HG02852 (cell line): ENCODE measurements around the gene PRR5L.
"Not testable (repeated sequence)": the region's sequence is repeated elsewhere in the genome, so short reads cannot be mapped to it uniquely, and the experiment has no call there.

Experiments
- ATAC-seq: cut with Tn5 transposase; IDR thresholded peaks from one replicate; pipeline ENCODE4 v1.9.1; 2021; ENCODE audit warnings: mild to moderate bottlenecking, moderate library complexity; ENCODE audit not compliant: unreplicated experiment

PRR5L gene

GRCh38 chr11:36280531-36280930 lies 15.6 kb upstream of the PRR5L start:
- ATAC-seq, result no peak

- no peak for ATAC-seq
Observed at GRCh38 chr11:36281850-36282249, 14.2 kb upstream of the PRR5L start.

GRCh38 chr11:36282926-36283325 lies 13.2 kb upstream of the PRR5L start:
- ATAC-seq, result no peak

- no peak for ATAC-seq
Observed at GRCh38 chr11:36288442-36289225, 7.5 kb upstream of the PRR5L start.

GRCh38 chr11:36289226-36289852 lies 6.7 kb upstream of the PRR5L start, which contains the start of gene COMMD9:
Gene COMMD9 (minus strand): TSS chr11:36289424. CDS start chr11:36289412, 12 bp downstream.
- ATAC-seq, result peak; percentile 99

- ATAC-seq, result no peak
Observed at GRCh38 chr11:36292311-36292722, 3.8 kb upstream of the PRR5L start.

- ATAC-seq, result no peak
Observed at GRCh38 chr11:36296884-36297543, 926 bp downstream of the PRR5L start.

- ATAC-seq, result no peak
Observed at GRCh38 chr11:36300650-36301049, 4.6 kb downstream of the PRR5L start.

GRCh38 chr11:36304351-36304750 lies 8.3 kb downstream of the PRR5L start:
- no peak for ATAC-seq

- ATAC-seq, result no peak
Observed at GRCh38 chr11:36305047-36305446, 9.0 kb downstream of the PRR5L start.

GRCh38 chr11:36306888-36307287 lies 10.8 kb downstream of the PRR5L start:
- ATAC-seq, result no peak

- ATAC-seq, result no peak
Observed at GRCh38 chr11:36308577-36308976, 12.5 kb downstream of the PRR5L start.

GRCh38 chr11:36309779-36310178 lies 13.7 kb downstream of the PRR5L start:
- ATAC-seq, result no peak

- no peak for ATAC-seq
Observed at GRCh38 chr11:36311926-36312595, 16.0 kb downstream of the PRR5L start.

GRCh38 chr11:36312611-36313472 lies 16.8 kb downstream of the PRR5L start:
- no peak for ATAC-seq

GRCh38 chr11:36313750-36314433 lies 17.8 kb downstream of the PRR5L start:
- no peak for ATAC-seq

- no peak for ATAC-seq
Observed at GRCh38 chr11:36314434-36314767, 18.3 kb downstream of the PRR5L start.

- no peak for ATAC-seq
Observed at GRCh38 chr11:36316049-36316448, 20.0 kb downstream of the PRR5L start.

- ATAC-seq, result no peak
Observed at GRCh38 chr11:36317992-36318391, 21.9 kb downstream of the PRR5L start.

GRCh38 chr11:36324956-36325355 lies 28.9 kb downstream of the PRR5L start:
- not testable (repeated sequence) for ATAC-seq
